Measurements from ENCODE around the gene POU6F2. TPM values are rescaled to one million over a fixed set of nuclear protein-coding genes. Genes with fewer than 3 reads are reported as not detected.

POU6F2 gene
- total RNA-seq, 1 experiment from 2014 or later = 0.64 TPM

- Mint-ChIP-seq H3K36me3 (ENCODE audit: insufficient read depth, unreplicated experiment) (no peaks in the 10 kb centered on the region), H3K4me1 (ENCODE audit: low read depth, unreplicated experiment) (no peaks in the 10 kb centered on the region), H3K27ac (ENCODE audit: unreplicated experiment) (no peak overlapping the region), H3K27me3 (ENCODE audit: unreplicated experiment) (peaks cover 55% of the 10 kb centered on the region), H3K4me3 (ENCODE audit: low read depth, unreplicated experiment) (no peak overlapping the region), H3K9me3 (ENCODE audit: low read depth, unreplicated experiment) (no peaks in the 10 kb centered on the region)
- no TSS peak for BruUV-seq (replicated peaks)
- CTCF ChIA-PET = interaction anchor here (0.6 kb wide), 1 partner anchor 265 kb away, joined by 3 read pairs; no protein-coding TSS in a partner anchor
- intact Hi-C loops (cut with micrococcal nuclease; ENCODE audit: unreplicated experiment) = no loop called here
- DNase-seq = no peak
- no peak for TF ChIP-seq CTCF (IDR thresholded peaks at IDR 0.05; ENCODE audit: unreplicated experiment)
Observed at GRCh38 chr7:39488467-39489393, 511.0 kb downstream of the POU6F2 start.

DNA sequence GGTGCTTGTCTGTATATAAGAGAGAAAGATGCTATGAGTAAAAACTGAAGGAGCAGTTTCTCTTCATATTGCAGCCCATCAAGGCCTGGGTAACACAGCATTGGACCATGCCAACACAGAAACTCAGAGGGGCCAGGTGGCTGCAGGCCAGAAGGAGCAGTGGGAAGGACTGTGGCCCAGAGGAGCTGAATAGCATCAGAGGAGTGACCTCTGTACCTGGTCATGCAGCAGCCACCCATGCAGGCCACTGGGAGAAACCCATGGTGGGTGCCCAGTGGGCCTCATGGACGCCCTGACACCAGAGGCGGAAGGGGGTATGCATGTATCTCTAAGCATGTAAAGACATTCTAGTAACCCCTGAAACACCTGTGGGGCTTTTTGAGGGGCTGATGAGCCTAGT, 512.6 kb downstream of the POU6F2 start:
- peaks cover 50% of the 10 kb centered on the region for H3K27me3 Mint-ChIP-seq (ENCODE audit: unreplicated experiment)
- no peaks in the 10 kb centered on the region for H3K4me1 Mint-ChIP-seq (ENCODE audit: low read depth, unreplicated experiment)
- no peaks in the 10 kb centered on the region for H3K36me3 Mint-ChIP-seq (ENCODE audit: insufficient read depth, unreplicated experiment)
- no peak for DNase-seq
- H3K9me3 Mint-ChIP-seq (ENCODE audit: low read depth, unreplicated experiment) = no peaks in the 10 kb centered on the region
- intact Hi-C loops (cut with micrococcal nuclease; ENCODE audit: unreplicated experiment) = no loop called here
- no peak for TF ChIP-seq CTCF (IDR thresholded peaks at IDR 0.05; ENCODE audit: unreplicated experiment)
- CTCF ChIA-PET = no interaction called here
- H3K4me3 Mint-ChIP-seq (ENCODE audit: low read depth, unreplicated experiment) = no peak overlapping the region
- no TSS peak for BruUV-seq (replicated peaks)
- no peak overlapping the region for H3K27ac Mint-ChIP-seq (ENCODE audit: unreplicated experiment)

DNA sequence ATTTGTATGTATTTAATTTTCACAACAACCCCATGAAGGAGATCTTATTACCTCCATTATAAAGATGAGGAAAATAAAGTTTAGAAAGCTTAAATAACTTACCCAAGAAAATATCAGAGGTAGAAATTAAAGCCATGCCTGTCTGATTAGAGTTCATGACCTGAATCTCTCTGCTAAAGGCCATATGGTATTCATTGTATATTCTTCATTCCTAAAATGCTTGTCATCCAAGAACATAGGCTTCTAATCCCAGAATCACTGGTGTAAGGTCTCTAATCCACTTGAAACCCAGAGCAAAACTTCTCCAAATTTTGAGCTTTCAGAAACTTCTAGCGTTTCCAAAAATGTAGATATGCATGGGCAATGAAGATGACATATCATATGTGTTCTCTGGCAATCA, 516.2 kb downstream of the POU6F2 start:
- Mint-ChIP-seq H3K4me3 (ENCODE audit: low read depth, unreplicated experiment) (no peak overlapping the region), H3K27me3 (ENCODE audit: unreplicated experiment) (peaks cover 15% of the 10 kb centered on the region), H3K36me3 (ENCODE audit: insufficient read depth, unreplicated experiment) (no peaks in the 10 kb centered on the region), H3K9me3 (ENCODE audit: low read depth, unreplicated experiment) (no peaks in the 10 kb centered on the region), H3K27ac (ENCODE audit: unreplicated experiment) (no peak overlapping the region), H3K4me1 (ENCODE audit: low read depth, unreplicated experiment) (no peaks in the 10 kb centered on the region)
- intact Hi-C loops (cut with micrococcal nuclease; ENCODE audit: unreplicated experiment) = no loop called here
- no TSS peak for BruUV-seq (replicated peaks)
- CTCF ChIA-PET = no interaction called here
- TF ChIP-seq CTCF (IDR thresholded peaks at IDR 0.05; ENCODE audit: unreplicated experiment) = no peak
- DNase-seq = no peak

GRCh38 chr7:39501358-39501757, 523.6 kb downstream of the POU6F2 start:
- TF ChIP-seq CTCF (IDR thresholded peaks at IDR 0.05; ENCODE audit: unreplicated experiment) = no peak
- Mint-ChIP-seq H3K36me3 (ENCODE audit: insufficient read depth, unreplicated experiment) (no peaks in the 10 kb centered on the region), H3K27me3 (ENCODE audit: unreplicated experiment) (peaks cover 27% of the 10 kb centered on the region), H3K4me1 (ENCODE audit: low read depth, unreplicated experiment) (no peaks in the 10 kb centered on the region), H3K9me3 (ENCODE audit: low read depth, unreplicated experiment) (no peaks in the 10 kb centered on the region), H3K4me3 (ENCODE audit: low read depth, unreplicated experiment) (no peak overlapping the region), H3K27ac (ENCODE audit: unreplicated experiment) (no peak overlapping the region)
- intact Hi-C loops (cut with micrococcal nuclease; ENCODE audit: unreplicated experiment) = no loop called here
- no peak for DNase-seq
- BruUV-seq (replicated peaks) = no TSS peak
- CTCF ChIA-PET = no interaction called here
